ENCODE data around the gene LRP8.

The LRP8 gene

GRCh38 chr1:53339736-53340635 lies 12.1 kb upstream of the LRP8 start:
- no peaks in the 10 kb centered on the region for H3K9me3 ChIP-seq (ENCODE audit: control insufficient read depth, low read length)
- no peak overlapping the region for H3K27ac ChIP-seq (ENCODE audit: insufficient read depth, low read depth, low read length, poor library complexity, severe bottlenecking)
- H3K36me3 ChIP-seq (ENCODE audit: control insufficient read depth, insufficient read depth, low read length), result no peaks in the 10 kb centered on the region
- no peaks in the 10 kb centered on the region for H3K4me1 ChIP-seq (ENCODE audit: control insufficient read depth, insufficient read depth, low read length)
- no peak overlapping the region for H3K4me3 ChIP-seq (ENCODE audit: insufficient read depth, low read depth, low read length)
- no peaks in the 10 kb centered on the region for H3K27me3 ChIP-seq (ENCODE audit: control insufficient read depth, insufficient read depth, low read length, poor library complexity, severe bottlenecking)
- 88 to 90% methylated on average over 7 to 8 of the region's 8 CpGs for WGBS, 2 experiments

GRCh38 chr1:53338423-53338822 lies 10.6 kb upstream of the LRP8 start:
- Histone ChIP-seq H3K9me3 (ENCODE audit: control insufficient read depth, low read length) (no peaks in the 10 kb centered on the region), H3K27me3 (ENCODE audit: control insufficient read depth, insufficient read depth, low read length, poor library complexity, severe bottlenecking) (no peaks in the 10 kb centered on the region), H3K36me3 (ENCODE audit: control insufficient read depth, insufficient read depth, low read length) (no peaks in the 10 kb centered on the region), H3K4me1 (ENCODE audit: control insufficient read depth, insufficient read depth, low read length) (no peaks in the 10 kb centered on the region), H3K27ac (ENCODE audit: insufficient read depth, low read depth, low read length, poor library complexity, severe bottlenecking) (no peak overlapping the region), H3K4me3 (ENCODE audit: insufficient read depth, low read depth, low read length) (no peak overlapping the region)
- 88 to 100% methylated on average over 1 of the region's 1 CpG for WGBS, 2 experiments

- H3K27me3 ChIP-seq (ENCODE audit: control insufficient read depth, insufficient read depth, low read length, poor library complexity, severe bottlenecking), result no peaks in the 10 kb centered on the region
- no peaks in the 10 kb centered on the region for H3K36me3 ChIP-seq (ENCODE audit: control insufficient read depth, insufficient read depth, low read length)
- WGBS, 2 experiments, result 89 to 94% methylated on average over 5 of the region's 5 CpGs
Measured at GRCh38 chr1:53337499-53337898, 9.6 kb upstream of the LRP8 start.

GRCh38 chr1:53336146-53336545 lies 8.3 kb upstream of the LRP8 start:
- Histone ChIP-seq H3K27me3 (ENCODE audit: control insufficient read depth, insufficient read depth, low read length, poor library complexity, severe bottlenecking) (no peaks in the 10 kb centered on the region), H3K36me3 (ENCODE audit: control insufficient read depth, insufficient read depth, low read length) (no peaks in the 10 kb centered on the region), H3K9me3 (ENCODE audit: control insufficient read depth, low read length) (no peaks in the 10 kb centered on the region), H3K4me3 (ENCODE audit: insufficient read depth, low read depth, low read length) (no peak overlapping the region), H3K27ac (ENCODE audit: insufficient read depth, low read depth, low read length, poor library complexity, severe bottlenecking) (no peak overlapping the region), H3K4me1 (ENCODE audit: control insufficient read depth, insufficient read depth, low read length) (no peaks in the 10 kb centered on the region)
- 95 to 96% methylated on average over 12 of the region's 12 CpGs for WGBS, 2 experiments

More at GRCh38 chr1:53337499-53337898, 9.6 kb upstream of the LRP8 start:
- no peaks in the 10 kb centered on the region for H3K9me3 ChIP-seq (ENCODE audit: control insufficient read depth, low read length)
- H3K27ac ChIP-seq (ENCODE audit: insufficient read depth, low read depth, low read length, poor library complexity, severe bottlenecking), result no peak overlapping the region
- H3K4me1 ChIP-seq (ENCODE audit: control insufficient read depth, insufficient read depth, low read length), result no peaks in the 10 kb centered on the region
- H3K4me3 ChIP-seq (ENCODE audit: insufficient read depth, low read depth, low read length), result no peak overlapping the region

GRCh38 chr1:53335661-53336060 lies 7.8 kb upstream of the LRP8 start:
- H3K9me3 ChIP-seq (ENCODE audit: control insufficient read depth, low read length), result no peaks in the 10 kb centered on the region
- 100% methylated on average over 1 of the region's 1 CpG for WGBS, 2 experiments

GRCh38 chr1:53334781-53335180 lies 6.9 kb upstream of the LRP8 start:
- 92% methylated on average over 9 of the region's 9 CpGs for WGBS, 2 experiments
- H3K36me3 ChIP-seq (ENCODE audit: control insufficient read depth, insufficient read depth, low read length), result no peaks in the 10 kb centered on the region
- H3K4me1 ChIP-seq (ENCODE audit: control insufficient read depth, insufficient read depth, low read length), result no peaks in the 10 kb centered on the region
- H3K27ac ChIP-seq (ENCODE audit: insufficient read depth, low read depth, low read length, poor library complexity, severe bottlenecking), result no peak overlapping the region
- H3K9me3 ChIP-seq (ENCODE audit: control insufficient read depth, low read length), result no peaks in the 10 kb centered on the region
- no peak overlapping the region for H3K4me3 ChIP-seq (ENCODE audit: insufficient read depth, low read depth, low read length)
- H3K27me3 ChIP-seq (ENCODE audit: control insufficient read depth, insufficient read depth, low read length, poor library complexity, severe bottlenecking), result no peaks in the 10 kb centered on the region

More at GRCh38 chr1:53335661-53336060, 7.8 kb upstream of the LRP8 start:
- no peak overlapping the region for H3K27ac ChIP-seq (ENCODE audit: insufficient read depth, low read depth, low read length, poor library complexity, severe bottlenecking)
- H3K27me3 ChIP-seq (ENCODE audit: control insufficient read depth, insufficient read depth, low read length, poor library complexity, severe bottlenecking), result no peaks in the 10 kb centered on the region
- no peaks in the 10 kb centered on the region for H3K36me3 ChIP-seq (ENCODE audit: control insufficient read depth, insufficient read depth, low read length)
- H3K4me1 ChIP-seq (ENCODE audit: control insufficient read depth, insufficient read depth, low read length), result no peaks in the 10 kb centered on the region
- H3K4me3 ChIP-seq (ENCODE audit: insufficient read depth, low read depth, low read length), result no peak overlapping the region

- WGBS, 2 experiments, result 95 to 98% methylated on average over 2 of the region's 2 CpGs
- H3K27ac ChIP-seq (ENCODE audit: insufficient read depth, low read depth, low read length, poor library complexity, severe bottlenecking), result no peak overlapping the region
Measured at GRCh38 chr1:53334312-53334711, 6.4 kb upstream of the LRP8 start.

GRCh38 chr1:53332833-53333232 lies 5.0 kb upstream of the LRP8 start:
- Histone ChIP-seq H3K27ac (ENCODE audit: insufficient read depth, low read depth, low read length, poor library complexity, severe bottlenecking) (no peak overlapping the region), H3K4me1 (ENCODE audit: control insufficient read depth, insufficient read depth, low read length) (no peaks in the 10 kb centered on the region), H3K9me3 (ENCODE audit: control insufficient read depth, low read length) (no peaks in the 10 kb centered on the region), H3K36me3 (ENCODE audit: control insufficient read depth, insufficient read depth, low read length) (no peaks in the 10 kb centered on the region), H3K4me3 (ENCODE audit: insufficient read depth, low read depth, low read length) (no peak overlapping the region), H3K27me3 (ENCODE audit: control insufficient read depth, insufficient read depth, low read length, poor library complexity, severe bottlenecking) (no peaks in the 10 kb centered on the region)
- WGBS, 2 experiments, result 92 to 93% methylated on average over 3 of the region's 3 CpGs

More at GRCh38 chr1:53334312-53334711, 6.4 kb upstream of the LRP8 start:
- Histone ChIP-seq H3K27me3 (ENCODE audit: control insufficient read depth, insufficient read depth, low read length, poor library complexity, severe bottlenecking) (no peaks in the 10 kb centered on the region), H3K36me3 (ENCODE audit: control insufficient read depth, insufficient read depth, low read length) (no peaks in the 10 kb centered on the region), H3K4me1 (ENCODE audit: control insufficient read depth, insufficient read depth, low read length) (no peaks in the 10 kb centered on the region), H3K9me3 (ENCODE audit: control insufficient read depth, low read length) (no peaks in the 10 kb centered on the region), H3K4me3 (ENCODE audit: insufficient read depth, low read depth, low read length) (no peak overlapping the region)

GRCh38 chr1:53332186-53332564 lies 4.3 kb upstream of the LRP8 start:
- WGBS, 2 experiments, result 88 to 94% methylated on average over 3 of the region's 3 CpGs

GRCh38 chr1:53331446-53332185 lies 3.7 kb upstream of the LRP8 start:
- Histone ChIP-seq H3K27me3 (ENCODE audit: control insufficient read depth, insufficient read depth, low read length, poor library complexity, severe bottlenecking) (peaks cover 4% of the 10 kb centered on the region), H3K4me1 (ENCODE audit: control insufficient read depth, insufficient read depth, low read length) (no peaks in the 10 kb centered on the region), H3K27ac (ENCODE audit: insufficient read depth, low read depth, low read length, poor library complexity, severe bottlenecking) (no peak overlapping the region), H3K36me3 (ENCODE audit: control insufficient read depth, insufficient read depth, low read length) (no peaks in the 10 kb centered on the region), H3K4me3 (ENCODE audit: insufficient read depth, low read depth, low read length) (no peak overlapping the region), H3K9me3 (ENCODE audit: control insufficient read depth, low read length) (no peaks in the 10 kb centered on the region)
- 92 to 93% methylated on average over 7 of the region's 7 CpGs for WGBS, 2 experiments

More at GRCh38 chr1:53332186-53332564, 4.3 kb upstream of the LRP8 start:
- Histone ChIP-seq H3K9me3 (ENCODE audit: control insufficient read depth, low read length) (no peaks in the 10 kb centered on the region), H3K4me1 (ENCODE audit: control insufficient read depth, insufficient read depth, low read length) (no peaks in the 10 kb centered on the region), H3K27ac (ENCODE audit: insufficient read depth, low read depth, low read length, poor library complexity, severe bottlenecking) (no peak overlapping the region), H3K36me3 (ENCODE audit: control insufficient read depth, insufficient read depth, low read length) (no peaks in the 10 kb centered on the region), H3K4me3 (ENCODE audit: insufficient read depth, low read depth, low read length) (no peak overlapping the region), H3K27me3 (ENCODE audit: control insufficient read depth, insufficient read depth, low read length, poor library complexity, severe bottlenecking) (no peaks in the 10 kb centered on the region)
